OCI-LY1 (cell line): ENCODE data around the gene C10orf53.

Source experiments
- H2AFZ ChIP-seq: fragments of 200-600 bp; sonication (generic), shearing (Covaris generic); 2 replicates; pipeline ENCODE4 v1.6.0; 2014; ENCODE audit warnings: antibody characterized with exemption, mild to moderate bottlenecking, low read length
- H3F3A ChIP-seq: fragments of 200-600 bp; sonication (generic), shearing (Covaris generic); 2 replicates; pipeline ENCODE4 v1.6.0; 2014; ENCODE audit warnings: mild to moderate bottlenecking, antibody characterized with exemption, low read length, moderate library complexity; ENCODE audit not compliant: insufficient read depth
- H3K27ac ChIP-seq: fragments of 200-600 bp; sonication (generic); 2 replicates; pipeline ENCODE4 v1.5.1; 2014; ENCODE audit warnings: low read length, mixed run types, mild to moderate bottlenecking, low read depth; ENCODE audit not compliant: poor library complexity, severe bottlenecking
- H3K27me3 ChIP-seq: fragments of 200-600 bp; sonication (generic); 2 replicates; pipeline ENCODE4 v1.6.0; 2014; ENCODE audit warnings: antibody characterized with exemption, mild to moderate bottlenecking, low read length, moderate library complexity; ENCODE audit not compliant: insufficient read depth
- H3K36me3 ChIP-seq: fragments of 200-600 bp; sonication (generic); 2 replicates; pipeline ENCODE4 v1.6.1; 2014; ENCODE audit warnings: mild to moderate bottlenecking, antibody characterized with exemption, low read length, moderate library complexity, mixed read lengths; ENCODE audit not compliant: insufficient read depth
- H3K4me1 ChIP-seq: fragments of 200-600 bp; sonication (generic); 2 replicates; pipeline ENCODE4 v1.5.1; 2014; ENCODE audit warnings: mild to moderate bottlenecking, low read length, moderate library complexity; ENCODE audit not compliant: insufficient read depth, severe bottlenecking
- H3K4me2 ChIP-seq: fragments of 200-600 bp; sonication (generic), shearing (Covaris generic); 2 replicates; pipeline ENCODE4 v1.6.1; 2014; ENCODE audit warnings: low read length
- H3K4me3 ChIP-seq: fragments of 200-600 bp; sonication (generic); 2 replicates; pipeline ENCODE4 v1.5.1; 2014; ENCODE audit warnings: low read length, low read depth, mild to moderate bottlenecking, mixed read lengths; ENCODE audit not compliant: poor library complexity, severe bottlenecking
- H3K79me2 ChIP-seq: fragments of 200-600 bp; shearing (Covaris generic); 2 replicates; pipeline ENCODE4 v1.6.1; 2016; ENCODE audit warnings: mixed run types, low read length, mixed read lengths; ENCODE audit not compliant: insufficient read depth
- H3K9ac ChIP-seq: fragments of 200-600 bp; sonication (generic), shearing (Covaris generic); 2 replicates; pipeline ENCODE4 v1.6.1; 2014; ENCODE audit warnings: mild to moderate bottlenecking, low read length, mixed read lengths
- H3K9me2 ChIP-seq: fragments of 200-600 bp; sonication (generic), shearing (Covaris generic); 2 replicates; pipeline ENCODE4 v1.6.1; 2014; ENCODE audit warnings: low read depth, mild to moderate bottlenecking, low read length, mixed read lengths
- H3K9me3 ChIP-seq: fragments of 200-600 bp; shearing (Covaris generic); 2 replicates; pipeline ENCODE4 v1.6.1; 2014; ENCODE audit warnings: low read length, mixed read lengths
- H4K20me1 ChIP-seq: fragments of 200-600 bp; sonication (generic), shearing (Covaris generic); 2 replicates; pipeline ENCODE4 v1.6.0; 2016; ENCODE audit warnings: mild to moderate bottlenecking, low read length; ENCODE audit not compliant: insufficient read depth
- EZH2 ChIP-seq: fragments of 200-600 bp; sonication (generic), shearing (Covaris generic); IDR thresholded peaks from 2 replicates; pipeline ENCODE4 v1.8.0; 2017; ENCODE audit warnings: borderline replicate concordance, mixed run types, mild to moderate bottlenecking, antibody characterized with exemption, low read length, moderate library complexity, mixed read lengths
- TF ChIP-seq, protein P1 (sequence below): fragments of 200-600 bp; sonication (generic), shearing (Covaris generic); IDR thresholded peaks from 2 replicates; pipeline ENCODE4 v1.5.1; 2017; ENCODE audit warnings: mild to moderate bottlenecking, antibody characterized with exemption, low read length, moderate library complexity, mixed read lengths

The C10orf53 gene, protein sequence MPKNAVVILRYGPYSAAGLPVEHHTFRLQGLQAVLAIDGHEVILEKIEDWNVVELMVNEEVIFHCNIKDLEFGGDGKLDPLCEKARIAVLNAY

DNA sequence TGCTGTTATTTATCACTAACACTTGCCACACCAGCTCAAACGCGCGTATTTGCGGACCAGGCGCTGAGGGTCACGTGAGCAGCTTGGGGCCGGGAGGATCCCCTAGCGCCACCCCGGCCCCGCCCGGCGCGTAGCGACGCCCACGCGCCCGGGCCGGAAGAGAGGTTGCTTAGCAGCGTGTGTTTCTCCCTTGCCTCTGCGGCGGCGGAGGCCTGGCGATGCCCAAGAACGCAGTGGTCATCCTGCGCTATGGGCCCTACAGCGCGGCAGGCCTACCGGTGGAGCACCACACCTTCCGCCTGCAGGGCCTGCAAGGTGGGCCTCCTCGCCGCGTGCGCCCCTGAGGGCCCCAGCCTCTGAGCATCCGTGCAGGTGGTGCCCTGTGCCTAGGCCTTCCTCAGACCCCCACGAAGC, at the start of gene C10orf53:
Gene C10orf53 (plus strand): TSS at position 172 of the 414 bp plus-strand sequence. CDS start 47 bp downstream, at position 219.
- Histone ChIP-seq H3K79me2 (no peaks in the 10 kb centered on the region), H3K36me3 (no peaks in the 10 kb centered on the region), H3K9ac (no peak within 1 kb of the TSS), H3K27me3 (no peaks in the 10 kb centered on the region), H3F3A (no peaks in the 10 kb centered on the region), H3K4me2 (no peak within 1 kb of the TSS), H3K27ac (no peak within 1 kb of the TSS), H4K20me1 (no peaks in the 10 kb centered on the region), H3K4me3 (no peak within 1 kb of the TSS), H3K9me2 (no peaks in the 10 kb centered on the region), H3K9me3 (no peaks in the 10 kb centered on the region), H2AFZ (no peak within 1 kb of the TSS), H3K4me1 (no peaks in the 10 kb centered on the region)
- no peak for TF ChIP-seq EZH2
- TF ChIP-seq, protein P1, sequence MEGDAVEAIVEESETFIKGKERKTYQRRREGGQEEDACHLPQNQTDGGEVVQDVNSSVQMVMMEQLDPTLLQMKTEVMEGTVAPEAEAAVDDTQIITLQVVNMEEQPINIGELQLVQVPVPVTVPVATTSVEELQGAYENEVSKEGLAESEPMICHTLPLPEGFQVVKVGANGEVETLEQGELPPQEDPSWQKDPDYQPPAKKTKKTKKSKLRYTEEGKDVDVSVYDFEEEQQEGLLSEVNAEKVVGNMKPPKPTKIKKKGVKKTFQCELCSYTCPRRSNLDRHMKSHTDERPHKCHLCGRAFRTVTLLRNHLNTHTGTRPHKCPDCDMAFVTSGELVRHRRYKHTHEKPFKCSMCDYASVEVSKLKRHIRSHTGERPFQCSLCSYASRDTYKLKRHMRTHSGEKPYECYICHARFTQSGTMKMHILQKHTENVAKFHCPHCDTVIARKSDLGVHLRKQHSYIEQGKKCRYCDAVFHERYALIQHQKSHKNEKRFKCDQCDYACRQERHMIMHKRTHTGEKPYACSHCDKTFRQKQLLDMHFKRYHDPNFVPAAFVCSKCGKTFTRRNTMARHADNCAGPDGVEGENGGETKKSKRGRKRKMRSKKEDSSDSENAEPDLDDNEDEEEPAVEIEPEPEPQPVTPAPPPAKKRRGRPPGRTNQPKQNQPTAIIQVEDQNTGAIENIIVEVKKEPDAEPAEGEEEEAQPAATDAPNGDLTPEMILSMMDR: no peak

DNA sequence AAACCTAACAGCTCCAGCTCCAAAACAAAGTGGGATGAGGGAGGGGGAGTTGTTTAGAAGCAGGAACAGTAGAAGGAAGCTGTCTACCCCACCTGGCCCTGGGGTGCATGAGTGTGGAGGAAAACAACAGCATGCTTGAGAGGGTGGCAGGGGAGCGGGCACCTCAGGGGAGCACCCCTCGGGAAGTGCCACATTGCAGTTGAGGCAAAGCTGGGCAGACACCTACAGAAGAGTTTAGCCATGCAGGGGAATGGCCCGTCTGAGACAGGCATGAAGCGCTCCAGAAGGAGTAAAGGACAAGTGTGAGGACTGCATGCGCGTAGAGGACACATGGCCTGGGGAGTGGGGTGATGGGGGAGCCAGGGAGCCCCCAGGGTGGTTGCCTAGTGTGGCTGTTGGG, 47.5 kb upstream of the C10orf53 start:
- no peak overlapping the region for H3K4me2 ChIP-seq
- no peaks in the 10 kb centered on the region for H3K79me2 ChIP-seq
- H3K9me3 ChIP-seq: no peaks in the 10 kb centered on the region
- H2AFZ ChIP-seq: no peak overlapping the region
- no peaks in the 10 kb centered on the region for H4K20me1 ChIP-seq
- H3K4me3 ChIP-seq: no peak overlapping the region
- TF ChIP-seq, protein P1: no peak
- no peak for TF ChIP-seq EZH2
- H3K27ac ChIP-seq: no peak overlapping the region
- H3K4me1 ChIP-seq: no peaks in the 10 kb centered on the region
- no peak overlapping the region for H3K9ac ChIP-seq
- H3K36me3 ChIP-seq: no peaks in the 10 kb centered on the region
- H3F3A ChIP-seq: no peaks in the 10 kb centered on the region
- H3K27me3 ChIP-seq: no peaks in the 10 kb centered on the region
- H3K9me2 ChIP-seq: no peaks in the 10 kb centered on the region

DNA sequence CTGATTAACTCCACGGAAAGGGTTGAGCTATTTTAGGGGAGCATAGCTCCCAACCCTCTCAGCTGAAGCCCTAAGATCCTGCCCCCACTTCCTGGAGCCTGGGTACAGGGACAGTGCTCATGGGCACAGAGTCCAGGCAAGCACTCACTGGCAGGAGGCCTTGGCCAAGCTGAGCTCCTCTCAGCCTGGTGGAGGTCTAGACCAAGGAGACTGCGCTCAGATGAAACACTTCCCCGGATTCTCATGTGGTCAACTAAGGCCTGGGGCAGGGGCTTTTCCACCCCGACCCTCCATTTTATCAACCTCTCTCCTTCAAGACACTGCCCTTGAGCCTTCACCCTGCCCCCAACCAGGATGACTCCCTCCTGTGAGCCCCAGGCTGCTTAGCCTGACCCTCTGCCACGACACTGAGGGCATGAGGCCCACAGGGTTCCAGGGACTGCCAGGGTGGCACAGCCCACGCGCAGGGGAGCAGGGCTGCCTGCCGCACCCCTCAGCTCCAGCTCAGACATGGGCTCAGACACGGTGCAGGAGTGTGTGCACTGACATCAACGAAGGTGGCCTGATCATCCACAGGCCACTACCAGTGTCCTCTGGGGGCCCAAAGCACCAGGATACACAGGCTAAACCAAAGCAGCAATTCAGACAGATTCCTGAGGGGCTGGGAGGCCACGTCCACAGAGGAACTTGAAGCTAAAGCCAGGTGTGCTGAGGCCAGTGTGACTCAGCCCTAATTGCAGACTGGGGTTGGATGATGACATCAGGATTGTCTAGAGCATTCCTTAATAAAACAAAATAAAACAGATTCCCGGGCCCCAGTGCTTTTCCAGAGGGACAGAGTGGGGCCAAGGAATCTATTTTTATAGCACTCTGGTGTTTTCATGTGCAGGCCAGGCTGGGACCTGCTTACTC, 46.8 kb upstream of the C10orf53 start:
- Histone ChIP-seq H3K27me3 (no peaks in the 10 kb centered on the region), H3K4me3 (no peak overlapping the region), H3K4me1 (no peaks in the 10 kb centered on the region), H2AFZ (no peak overlapping the region), H3K36me3 (no peaks in the 10 kb centered on the region), H3K9me2 (no peaks in the 10 kb centered on the region), H3K27ac (no peak overlapping the region), H3K9me3 (no peaks in the 10 kb centered on the region), H3K9ac (no peak overlapping the region), H3K4me2 (no peak overlapping the region), H4K20me1 (no peaks in the 10 kb centered on the region), H3F3A (no peaks in the 10 kb centered on the region), H3K79me2 (no peaks in the 10 kb centered on the region)
- no peak for TF ChIP-seq EZH2
- TF ChIP-seq, protein P1: no peak
